ENCODE results near the gene HES4.

Gene HES4

GRCh38 chr1:953524-954320 lies 46.2 kb downstream of the HES4 start:
- Histone ChIP-seq H3K9me3 (ENCODE audit: insufficient read depth, low read depth, low read length) (no peaks in the 10 kb centered on the region), H3K4me3 (ENCODE audit: low read length) (no peak overlapping the region), H3K27ac (ENCODE audit: low read length) (no peak overlapping the region), H3K27me3 (ENCODE audit: insufficient read depth, low read length) (no peaks in the 10 kb centered on the region), H3K36me3 (ENCODE audit: insufficient read depth, low read depth, low read length) (peaks cover 81% of the 10 kb centered on the region), H3K4me1 (ENCODE audit: insufficient read depth, low read length) (no peaks in the 10 kb centered on the region), H3K9ac (ENCODE audit: low read depth, low read length) (no peak overlapping the region)

GRCh38 chr1:952603-953002 lies 47.3 kb downstream of the HES4 start:
- Histone ChIP-seq H3K27ac (ENCODE audit: low read length) (no peak overlapping the region), H3K4me1 (ENCODE audit: insufficient read depth, low read length) (no peaks in the 10 kb centered on the region), H3K4me3 (ENCODE audit: low read length) (no peak overlapping the region), H3K9ac (ENCODE audit: low read depth, low read length) (no peak overlapping the region), H3K36me3 (ENCODE audit: insufficient read depth, low read depth, low read length) (peaks cover 92% of the 10 kb centered on the region), H3K9me3 (ENCODE audit: insufficient read depth, low read depth, low read length) (no peaks in the 10 kb centered on the region), H3K27me3 (ENCODE audit: insufficient read depth, low read length) (no peaks in the 10 kb centered on the region)

- Histone ChIP-seq H3K9me3 (ENCODE audit: insufficient read depth, low read depth, low read length) (no peaks in the 10 kb centered on the region), H3K27me3 (ENCODE audit: insufficient read depth, low read length) (no peaks in the 10 kb centered on the region), H3K36me3 (ENCODE audit: insufficient read depth, low read depth, low read length) (peaks cover 96% of the 10 kb centered on the region), H3K4me1 (ENCODE audit: insufficient read depth, low read length) (no peaks in the 10 kb centered on the region), H3K4me3 (ENCODE audit: low read length) (no peak overlapping the region), H3K27ac (ENCODE audit: low read length) (no peak overlapping the region), H3K9ac (ENCODE audit: low read depth, low read length) (no peak overlapping the region)
Observed at GRCh38 chr1:952201-952600, 47.7 kb downstream of the HES4 start.

GRCh38 chr1:951364-951763 lies 48.5 kb downstream of the HES4 start:
- no peaks in the 10 kb centered on the region for H3K4me1 ChIP-seq (ENCODE audit: insufficient read depth, low read length)
- H3K27me3 ChIP-seq (ENCODE audit: insufficient read depth, low read length): no peaks in the 10 kb centered on the region
- no peak overlapping the region for H3K27ac ChIP-seq (ENCODE audit: low read length)
- H3K36me3 ChIP-seq (ENCODE audit: insufficient read depth, low read depth, low read length): peaks cover 93% of the 10 kb centered on the region
- no peak overlapping the region for H3K4me3 ChIP-seq (ENCODE audit: low read length)
- no peaks in the 10 kb centered on the region for H3K9me3 ChIP-seq (ENCODE audit: insufficient read depth, low read depth, low read length)
- H3K9ac ChIP-seq (ENCODE audit: low read depth, low read length): no peak overlapping the region

GRCh38 chr1:950881-951280 lies 49.0 kb downstream of the HES4 start:
- no peak overlapping the region for H3K4me3 ChIP-seq (ENCODE audit: low read length)
- no peaks in the 10 kb centered on the region for H3K4me1 ChIP-seq (ENCODE audit: insufficient read depth, low read length)
- H3K36me3 ChIP-seq (ENCODE audit: insufficient read depth, low read depth, low read length): peaks cover 93% of the 10 kb centered on the region
- H3K9me3 ChIP-seq (ENCODE audit: insufficient read depth, low read depth, low read length): no peaks in the 10 kb centered on the region
- no peak overlapping the region for H3K9ac ChIP-seq (ENCODE audit: low read depth, low read length)
- H3K27ac ChIP-seq (ENCODE audit: low read length): no peak overlapping the region
- no peaks in the 10 kb centered on the region for H3K27me3 ChIP-seq (ENCODE audit: insufficient read depth, low read length)

- no peak overlapping the region for H3K4me3 ChIP-seq (ENCODE audit: low read length)
- H3K27ac ChIP-seq (ENCODE audit: low read length): no peak overlapping the region
- H3K9me3 ChIP-seq (ENCODE audit: insufficient read depth, low read depth, low read length): no peaks in the 10 kb centered on the region
- H3K27me3 ChIP-seq (ENCODE audit: insufficient read depth, low read length): no peaks in the 10 kb centered on the region
- no peaks in the 10 kb centered on the region for H3K4me1 ChIP-seq (ENCODE audit: insufficient read depth, low read length)
- peaks cover 91% of the 10 kb centered on the region for H3K36me3 ChIP-seq (ENCODE audit: insufficient read depth, low read depth, low read length)
- H3K9ac ChIP-seq (ENCODE audit: low read depth, low read length): no peak overlapping the region
Observed at GRCh38 chr1:950268-950667, 49.6 kb downstream of the HES4 start.

Measured in iPS-20b (cell line).